NCI-H1436 treated with DMSO at 0.1 percent for 48 hours (cell line): Measurements from ENCODE around the gene PELI2.

ENCODE experiments used
- DNase-seq: peaks from one replicate; lab custom pipeline; 2025; lab: John Stamatoyannopoulos, UW

Gene PELI2

GRCh38 chr14:56206596-56206995 lies 88.4 kb downstream of the PELI2 start:
- no peak for DNase-seq

GRCh38 chr14:56207626-56208292 lies 89.5 kb downstream of the PELI2 start:
- no peak for DNase-seq

- no peak for DNase-seq
Measured at GRCh38 chr14:56208520-56208919, 90.3 kb downstream of the PELI2 start.

GRCh38 chr14:56210571-56210970 lies 92.4 kb downstream of the PELI2 start:
- DNase-seq = no peak

GRCh38 chr14:56211084-56211483 lies 92.9 kb downstream of the PELI2 start:
- DNase-seq = no peak

GRCh38 chr14:56211844-56212243 lies 93.6 kb downstream of the PELI2 start:
- no peak for DNase-seq

- no peak for DNase-seq
Measured at GRCh38 chr14:56212521-56212920, 94.3 kb downstream of the PELI2 start.

GRCh38 chr14:56213306-56213705 lies 95.1 kb downstream of the PELI2 start:
- no peak for DNase-seq

- DNase-seq = no peak
Measured at GRCh38 chr14:56215180-56215579, 97.0 kb downstream of the PELI2 start.

- DNase-seq = peak; percentile 41
Measured at GRCh38 chr14:56216626-56217379, 98.6 kb downstream of the PELI2 start.

- no peak for DNase-seq
Measured at GRCh38 chr14:56217380-56218045, 99.3 kb downstream of the PELI2 start.

GRCh38 chr14:56219666-56220413 lies 101.6 kb downstream of the PELI2 start:
- DNase-seq = no peak

GRCh38 chr14:56221382-56222128 lies 103.3 kb downstream of the PELI2 start:
- no peak for DNase-seq

- no peak for DNase-seq
Measured at GRCh38 chr14:56224229-56224628, 106.0 kb downstream of the PELI2 start.

- DNase-seq = no peak
Measured at GRCh38 chr14:56224691-56225681, 106.8 kb downstream of the PELI2 start.

GRCh38 chr14:56235388-56235787 lies 117.2 kb downstream of the PELI2 start:
- DNase-seq = no peak

GRCh38 chr14:56237398-56237797 lies 119.2 kb downstream of the PELI2 start:
- no peak for DNase-seq

- no peak for DNase-seq
Measured at GRCh38 chr14:56241461-56241860, 123.2 kb downstream of the PELI2 start.

GRCh38 chr14:56243110-56243509 lies 124.9 kb downstream of the PELI2 start:
- no peak for DNase-seq

- DNase-seq = no peak
Measured at GRCh38 chr14:56244138-56244789, 126.1 kb downstream of the PELI2 start.
